ENCODE data around the gene ARAF.

Gene ARAF

DNA sequence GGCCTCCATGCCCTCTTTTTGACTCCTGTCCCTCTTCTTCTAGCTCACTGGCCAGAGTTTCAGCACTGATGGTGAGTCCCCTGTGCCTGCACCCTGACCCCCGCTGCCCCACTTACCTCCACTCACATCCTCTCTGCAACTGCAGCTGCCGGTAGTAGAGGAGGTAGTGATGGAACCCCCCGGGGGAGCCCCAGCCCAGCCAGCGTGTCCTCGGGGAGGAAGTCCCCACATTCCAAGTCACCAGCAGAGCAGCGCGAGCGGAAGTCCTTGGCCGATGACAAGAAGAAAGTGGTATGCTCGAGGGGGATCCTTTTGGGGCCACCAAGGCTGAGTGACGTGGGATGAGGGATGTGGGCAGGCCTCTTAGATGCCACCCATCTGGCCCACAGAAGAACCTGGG is 5.8 kb downstream of the ARAF start:
- no peak overlapping the region for H3K27ac ChIP-seq
- TF ChIP-seq, protein P1, sequence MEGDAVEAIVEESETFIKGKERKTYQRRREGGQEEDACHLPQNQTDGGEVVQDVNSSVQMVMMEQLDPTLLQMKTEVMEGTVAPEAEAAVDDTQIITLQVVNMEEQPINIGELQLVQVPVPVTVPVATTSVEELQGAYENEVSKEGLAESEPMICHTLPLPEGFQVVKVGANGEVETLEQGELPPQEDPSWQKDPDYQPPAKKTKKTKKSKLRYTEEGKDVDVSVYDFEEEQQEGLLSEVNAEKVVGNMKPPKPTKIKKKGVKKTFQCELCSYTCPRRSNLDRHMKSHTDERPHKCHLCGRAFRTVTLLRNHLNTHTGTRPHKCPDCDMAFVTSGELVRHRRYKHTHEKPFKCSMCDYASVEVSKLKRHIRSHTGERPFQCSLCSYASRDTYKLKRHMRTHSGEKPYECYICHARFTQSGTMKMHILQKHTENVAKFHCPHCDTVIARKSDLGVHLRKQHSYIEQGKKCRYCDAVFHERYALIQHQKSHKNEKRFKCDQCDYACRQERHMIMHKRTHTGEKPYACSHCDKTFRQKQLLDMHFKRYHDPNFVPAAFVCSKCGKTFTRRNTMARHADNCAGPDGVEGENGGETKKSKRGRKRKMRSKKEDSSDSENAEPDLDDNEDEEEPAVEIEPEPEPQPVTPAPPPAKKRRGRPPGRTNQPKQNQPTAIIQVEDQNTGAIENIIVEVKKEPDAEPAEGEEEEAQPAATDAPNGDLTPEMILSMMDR (IDR thresholded peaks at IDR 0.05): no peak
- TF ChIP-seq ZFX (IDR thresholded peaks at IDR 0.05; ENCODE audit: borderline replicate concordance): no peak

DNA sequence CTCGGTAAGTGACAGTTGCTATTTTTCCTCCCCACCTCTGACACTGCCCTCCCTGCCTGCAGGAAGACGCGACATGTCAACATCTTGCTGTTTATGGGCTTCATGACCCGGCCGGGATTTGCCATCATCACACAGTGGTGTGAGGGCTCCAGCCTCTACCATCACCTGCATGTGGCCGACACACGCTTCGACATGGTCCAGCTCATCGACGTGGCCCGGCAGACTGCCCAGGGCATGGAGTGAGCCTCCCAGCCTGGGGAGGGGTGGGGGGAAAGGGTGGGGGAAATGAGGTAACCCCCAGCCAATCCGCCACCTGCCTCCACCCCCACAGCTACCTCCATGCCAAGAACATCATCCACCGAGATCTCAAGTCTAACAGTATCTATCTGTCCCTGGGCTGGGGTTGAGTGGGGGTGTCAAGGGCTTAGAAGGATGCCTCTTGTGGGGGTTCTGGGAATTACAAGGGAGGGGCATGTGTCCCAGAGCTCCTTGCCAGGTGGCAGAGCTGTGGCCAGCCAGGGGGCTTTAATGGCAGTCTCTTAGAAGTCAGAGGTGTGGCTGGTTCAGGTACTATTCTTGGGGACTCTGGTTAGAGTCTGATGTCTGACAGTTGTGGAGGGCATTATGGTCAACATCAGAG is 7.8 kb downstream of the ARAF start:
- TF ChIP-seq, protein P1 (IDR thresholded peaks at IDR 0.05): peak; percentile 51
- TF ChIP-seq ZFX (IDR thresholded peaks at IDR 0.05; ENCODE audit: borderline replicate concordance): no peak

DNA sequence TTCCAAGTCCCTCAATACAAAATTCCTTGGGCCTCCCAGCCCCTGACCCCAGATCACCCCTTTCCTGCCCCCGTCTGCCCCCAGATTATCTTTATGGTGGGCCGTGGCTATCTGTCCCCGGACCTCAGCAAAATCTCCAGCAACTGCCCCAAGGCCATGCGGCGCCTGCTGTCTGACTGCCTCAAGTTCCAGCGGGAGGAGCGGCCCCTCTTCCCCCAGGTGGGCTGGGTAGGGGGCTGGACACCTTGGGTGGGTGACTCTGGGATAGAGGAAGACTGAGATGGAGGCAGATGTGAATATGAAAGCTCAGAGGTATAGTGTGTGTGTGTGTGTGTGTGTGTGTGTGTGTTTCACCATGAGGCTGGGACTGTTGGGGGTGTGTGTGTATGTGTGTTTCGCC is 9.8 kb downstream of the ARAF start:
- no peak for TF ChIP-seq ZFX (IDR thresholded peaks at IDR 0.05; ENCODE audit: borderline replicate concordance)
- TF ChIP-seq, protein P1 (IDR thresholded peaks at IDR 0.05): no peak
- H3K27ac ChIP-seq: no peak overlapping the region

More for the DNA sequence above, 7.8 kb downstream of the ARAF start:
- H3K27ac ChIP-seq: no peak overlapping the region

DNA sequence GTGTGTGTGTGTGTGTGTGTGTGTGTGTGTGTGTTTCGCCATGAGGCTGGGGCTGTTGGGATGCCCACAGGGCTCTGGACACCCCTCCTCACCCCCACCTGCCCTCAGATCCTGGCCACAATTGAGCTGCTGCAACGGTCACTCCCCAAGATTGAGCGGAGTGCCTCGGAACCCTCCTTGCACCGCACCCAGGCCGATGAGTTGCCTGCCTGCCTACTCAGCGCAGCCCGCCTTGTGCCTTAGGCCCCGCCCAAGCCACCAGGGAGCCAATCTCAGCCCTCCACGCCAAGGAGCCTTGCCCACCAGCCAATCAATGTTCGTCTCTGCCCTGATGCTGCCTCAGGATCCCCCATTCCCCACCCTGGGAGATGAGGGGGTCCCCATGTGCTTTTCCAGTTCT is 10.2 kb downstream of the ARAF start:
- TF ChIP-seq ZFX (IDR thresholded peaks at IDR 0.05; ENCODE audit: borderline replicate concordance): no peak
- TF ChIP-seq, protein P1 (IDR thresholded peaks at IDR 0.05): no peak
- H3K27ac ChIP-seq: no peak overlapping the region

DNA sequence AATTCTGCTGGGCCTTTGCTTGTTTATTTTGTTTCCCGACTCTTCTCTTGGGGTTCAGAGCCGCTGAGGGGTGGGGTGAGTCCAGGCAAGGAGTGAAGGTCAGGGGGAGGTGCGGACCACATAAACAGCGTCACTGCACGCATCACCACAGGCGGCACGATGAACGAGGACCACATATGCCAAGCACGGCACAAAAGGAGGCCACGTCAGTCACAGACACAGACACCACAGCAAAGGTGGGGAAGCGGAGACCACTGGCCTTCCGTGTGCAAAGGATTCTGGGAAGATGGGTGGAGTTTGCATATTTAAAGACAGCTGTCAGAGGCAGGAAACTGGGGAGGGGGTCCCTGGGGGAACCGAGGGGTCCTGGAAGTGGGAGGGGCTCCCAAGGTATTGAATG is 10.9 kb downstream of the ARAF start:
- TF ChIP-seq ZFX (IDR thresholded peaks at IDR 0.05; ENCODE audit: borderline replicate concordance): no peak
- TF ChIP-seq, protein P1 (IDR thresholded peaks at IDR 0.05): no peak
- peak overlapping the region; percentile 61 for H3K27ac ChIP-seq

DNA sequence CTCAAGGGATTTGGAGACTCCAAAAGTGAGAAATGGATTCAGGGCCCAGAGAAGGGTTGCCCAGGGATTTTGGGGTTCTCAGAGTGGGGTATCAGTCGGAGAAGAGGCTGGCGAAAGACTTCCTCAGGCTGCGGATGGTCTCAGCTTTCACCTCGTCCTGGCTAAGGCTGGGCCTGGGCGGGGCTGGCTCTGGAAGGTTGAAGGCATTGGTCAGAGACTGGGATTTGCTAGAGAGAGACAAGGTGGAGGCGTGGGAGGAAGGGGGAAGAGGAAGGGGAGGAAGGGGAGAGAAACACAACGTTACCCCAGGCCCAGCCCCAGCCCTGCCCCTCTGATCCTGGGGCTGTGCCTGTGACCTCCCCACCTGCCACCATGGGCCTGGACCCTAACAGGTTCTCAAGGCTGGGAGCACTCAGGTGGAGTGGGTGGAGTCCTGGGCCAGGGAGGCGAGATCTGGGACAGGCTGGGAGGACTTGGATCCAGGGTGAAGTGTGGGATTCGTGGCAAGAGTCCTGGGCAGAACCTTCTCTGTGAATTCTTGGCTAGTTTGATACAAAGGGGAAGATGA is 11.9 kb downstream of the ARAF start:
- TF ChIP-seq, protein P1 (IDR thresholded peaks at IDR 0.05): no peak
- TF ChIP-seq ZFX (IDR thresholded peaks at IDR 0.05; ENCODE audit: borderline replicate concordance): no peak
- peak overlapping the region; percentile 61 for H3K27ac ChIP-seq

DNA sequence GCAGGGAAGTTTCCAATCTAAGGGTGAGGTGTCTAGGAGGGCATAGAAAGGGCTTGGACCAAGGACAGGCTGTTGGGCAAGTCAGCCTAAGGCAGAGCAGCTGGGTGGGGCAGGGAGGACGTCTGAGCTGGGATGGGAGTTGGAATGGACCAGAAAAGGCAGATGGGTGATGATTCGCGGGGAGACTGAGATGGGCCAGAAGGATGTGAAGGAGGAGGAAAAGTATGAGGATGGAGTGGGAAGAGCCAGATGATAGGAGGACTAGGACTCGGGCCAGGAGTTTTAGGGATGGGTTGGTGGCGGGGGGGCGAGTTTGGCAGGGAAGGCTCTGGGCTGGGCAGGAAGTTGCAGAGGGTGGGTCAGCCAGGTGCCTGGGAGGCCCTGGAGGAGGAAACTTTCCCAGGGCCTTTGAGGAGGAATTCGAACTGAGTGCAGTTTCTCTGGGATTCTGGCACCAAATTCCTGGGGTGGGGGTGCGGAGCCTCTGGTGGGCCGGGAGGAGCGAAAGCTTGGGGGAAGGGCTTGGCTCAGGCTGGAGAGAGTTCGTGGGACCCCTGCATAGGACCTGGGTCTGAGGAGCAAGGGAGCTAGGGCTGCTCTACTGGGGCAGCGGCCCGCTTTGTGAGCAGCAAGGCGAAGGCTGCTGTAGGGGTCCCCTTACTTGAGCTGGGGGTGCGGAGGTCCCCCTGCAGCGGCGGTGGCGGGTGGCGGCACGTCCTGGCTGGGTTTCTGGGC is 12.5 kb downstream of the ARAF start:
- no peak for TF ChIP-seq ZFX (IDR thresholded peaks at IDR 0.05; ENCODE audit: borderline replicate concordance)
- TF ChIP-seq, protein P1 (IDR thresholded peaks at IDR 0.05): no peak
- peak overlapping the region; percentile 61 for H3K27ac ChIP-seq

All from 22Rv1 (cell line).